Thoracic aorta (tissue), 2 donors: ENCODE results near the gene UBE4A. TPM values are rescaled to one million over a fixed set of nuclear protein-coding genes. Genes with fewer than 3 reads are reported as not detected.

Experiments
- ATAC-seq: fragments of 150-250 bp; one replicate; pipeline ENCODE4 v1.8.0; 2017; ENCODE audit warnings: low read depth; ENCODE audit not compliant: insufficient number of reproducible peaks, low FRiP score
- DNase-seq: peaks from one replicate; pipeline ENCODE4 v3.0.0-alpha.2; 2020; ENCODE audit warnings: low spot score
- H3K27ac ChIP-seq, 2 donors: fragments of 200-600 bp; sonication (generic); 1 replicate in 1 of 2; 2 replicates in 1 of 2; pipeline ENCODE4 v1.5.1; 2016; ENCODE audit warnings: mild to moderate bottlenecking in 2 of 2, moderate library complexity in 2 of 2
- H3K27me3 ChIP-seq: fragments of 200-600 bp; sonication (generic); replicated peaks from 2 replicates; pipeline ENCODE4 v1.6.0; 2016; ENCODE audit warnings: mild to moderate bottlenecking; ENCODE audit not compliant: insufficient read depth
- H3K36me3 ChIP-seq: fragments of 200-600 bp; sonication (generic); one replicate; pipeline ENCODE4 v1.5.1; 2016
- H3K4me1 ChIP-seq, 2 donors: fragments of 200-600 bp; sonication (generic); 1 replicate in 1 of 2; 2 replicates in 1 of 2; pipeline versions ENCODE4 v1.5.1 to v1.6.0; 2016; ENCODE audit warnings: low read depth in 2 of 2, mild to moderate bottlenecking in 1 of 2; ENCODE audit not compliant: control insufficient read depth in 1 of 2
- H3K4me3 ChIP-seq: fragments of 200-600 bp; sonication (generic); 2 replicates; pipeline ENCODE4 v1.5.1; 2016; ENCODE audit warnings: mild to moderate bottlenecking
- H3K9me3 ChIP-seq: fragments of 200-600 bp; sonication (generic); 2 replicates; pipeline ENCODE4 v1.5.1; 2016
- total RNA-seq, 2 donors: library from RNA; depleted of rRNA; stranded (reverse); fragments of >200 nt; gene quantifications; one replicate each; pipeline versions ENCODE4 v1.1.0 to v1.2.3, GENCODE V29; 2016
- TF ChIP-seq, protein P1 (sequence below): fragments of 200-600 bp; sonication (generic); IDR thresholded peaks from one replicate; pipeline ENCODE4 v1.5.1; 2019; ENCODE audit warnings: antibody characterized with exemption

The UBE4A gene
- total RNA-seq, 2 donors from 2014 or later: 37.1 to 49.0 TPM

DNA sequence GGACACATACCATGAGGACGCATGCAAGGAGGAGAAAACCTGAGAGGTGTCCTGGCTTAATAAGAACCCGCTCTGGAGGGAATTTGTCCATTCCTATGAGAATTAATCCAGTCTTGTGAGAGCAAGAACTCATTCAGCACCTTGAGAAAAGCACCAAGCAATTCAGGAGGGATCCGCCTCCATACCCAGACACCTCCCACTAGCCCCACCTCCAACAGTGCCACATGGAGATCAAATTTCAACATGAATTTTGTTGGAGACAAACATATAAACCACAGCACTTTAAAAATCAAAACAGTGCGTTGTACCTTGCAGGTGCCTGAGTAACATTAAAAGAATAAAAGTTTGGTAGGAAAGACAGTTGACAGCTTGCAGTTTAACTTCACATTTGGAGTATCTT is 11.4 kb downstream of the UBE4A start:
- DNase-seq (no peak), ATAC-seq (no peak)
- Histone ChIP-seq H3K27me3 (no peaks in the 10 kb centered on the region), H3K4me1 (no peaks in the 10 kb centered on the region), H3K27ac (no peak overlapping the region), H3K4me3 (no peak overlapping the region), H3K9me3 (no peaks in the 10 kb centered on the region), H3K36me3 (peaks cover 79% of the 10 kb centered on the region)
- TF ChIP-seq, protein P1, sequence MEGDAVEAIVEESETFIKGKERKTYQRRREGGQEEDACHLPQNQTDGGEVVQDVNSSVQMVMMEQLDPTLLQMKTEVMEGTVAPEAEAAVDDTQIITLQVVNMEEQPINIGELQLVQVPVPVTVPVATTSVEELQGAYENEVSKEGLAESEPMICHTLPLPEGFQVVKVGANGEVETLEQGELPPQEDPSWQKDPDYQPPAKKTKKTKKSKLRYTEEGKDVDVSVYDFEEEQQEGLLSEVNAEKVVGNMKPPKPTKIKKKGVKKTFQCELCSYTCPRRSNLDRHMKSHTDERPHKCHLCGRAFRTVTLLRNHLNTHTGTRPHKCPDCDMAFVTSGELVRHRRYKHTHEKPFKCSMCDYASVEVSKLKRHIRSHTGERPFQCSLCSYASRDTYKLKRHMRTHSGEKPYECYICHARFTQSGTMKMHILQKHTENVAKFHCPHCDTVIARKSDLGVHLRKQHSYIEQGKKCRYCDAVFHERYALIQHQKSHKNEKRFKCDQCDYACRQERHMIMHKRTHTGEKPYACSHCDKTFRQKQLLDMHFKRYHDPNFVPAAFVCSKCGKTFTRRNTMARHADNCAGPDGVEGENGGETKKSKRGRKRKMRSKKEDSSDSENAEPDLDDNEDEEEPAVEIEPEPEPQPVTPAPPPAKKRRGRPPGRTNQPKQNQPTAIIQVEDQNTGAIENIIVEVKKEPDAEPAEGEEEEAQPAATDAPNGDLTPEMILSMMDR: no peak

DNA sequence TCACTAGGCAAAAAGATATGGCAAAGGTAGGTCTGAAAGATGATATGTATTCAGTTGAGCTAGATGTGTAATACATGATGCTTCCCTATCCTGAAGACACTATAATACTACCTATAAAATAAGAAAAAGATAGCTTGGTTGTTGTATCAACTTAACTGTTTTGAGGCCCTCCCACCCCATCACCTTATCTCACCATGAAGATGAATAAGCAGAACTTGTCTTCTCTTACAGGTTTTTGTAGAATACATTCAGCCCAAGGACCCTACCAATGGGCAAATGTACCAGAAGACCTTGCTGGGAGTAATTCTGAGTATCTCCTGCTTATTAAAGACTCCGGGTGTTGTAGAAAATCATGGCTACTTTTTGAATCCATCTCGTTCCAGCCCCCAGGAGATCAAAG is 13.9 kb downstream of the UBE4A start:
- DNase-seq (no peak), ATAC-seq (no peak)
- no peaks in the 10 kb centered on the region for H3K9me3 ChIP-seq
- no peaks in the 10 kb centered on the region for H3K27me3 ChIP-seq
- H3K4me3 ChIP-seq: no peak overlapping the region
- TF ChIP-seq, protein P1: no peak
- H3K27ac ChIP-seq: no peak overlapping the region
- H3K4me1 ChIP-seq: no peaks in the 10 kb centered on the region
- peaks cover 87% of the 10 kb centered on the region for H3K36me3 ChIP-seq

DNA sequence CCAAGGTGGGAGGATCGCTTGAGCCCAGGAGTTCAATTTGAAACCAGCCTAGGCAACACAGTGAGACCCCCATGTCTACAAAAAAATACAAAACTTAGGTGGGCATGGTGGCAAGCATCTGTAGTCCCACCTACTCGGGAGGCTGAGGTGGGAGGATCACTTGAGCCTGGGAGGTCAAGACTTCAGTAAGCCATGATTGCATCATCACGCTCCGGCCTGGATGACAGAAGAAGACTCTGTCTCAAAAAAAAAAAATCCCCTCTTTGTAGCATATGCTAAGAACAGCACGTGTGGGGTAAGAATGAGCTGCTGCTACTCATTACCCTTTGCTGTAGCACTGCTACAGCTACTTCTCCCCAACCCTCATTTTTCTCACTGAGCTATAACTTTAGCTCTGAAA is 14.5 kb downstream of the UBE4A start:
- H3K4me1 ChIP-seq: no peaks in the 10 kb centered on the region
- H3K27me3 ChIP-seq: no peaks in the 10 kb centered on the region
- H3K27ac ChIP-seq: no peak overlapping the region
- DNase-seq: no peak
- no peak for ATAC-seq
- no peak overlapping the region for H3K4me3 ChIP-seq
- peaks cover 87% of the 10 kb centered on the region for H3K36me3 ChIP-seq
- no peaks in the 10 kb centered on the region for H3K9me3 ChIP-seq
- TF ChIP-seq, protein P1: no peak

DNA sequence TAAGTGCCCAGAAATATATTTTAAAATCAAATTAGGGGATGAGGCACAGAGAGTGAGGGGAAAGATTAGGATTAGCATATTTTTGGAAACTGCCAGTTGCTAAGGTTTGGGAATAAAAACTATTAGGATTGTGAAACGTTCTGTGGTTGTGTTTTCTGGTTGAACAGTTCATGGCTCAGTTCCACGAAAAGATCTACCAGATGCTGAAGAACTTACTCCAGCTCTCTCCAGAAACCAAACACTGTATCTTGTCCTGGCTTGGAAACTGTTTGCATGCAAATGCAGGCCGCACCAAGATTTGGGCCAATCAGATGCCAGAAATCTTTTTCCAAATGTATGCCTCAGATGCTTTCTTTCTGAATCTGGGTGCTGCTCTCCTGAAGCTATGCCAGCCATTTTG is 15.3 kb downstream of the UBE4A start:
- Histone ChIP-seq H3K4me3 (no peak overlapping the region), H3K4me1 (no peaks in the 10 kb centered on the region), H3K27me3 (no peaks in the 10 kb centered on the region), H3K9me3 (no peaks in the 10 kb centered on the region), H3K27ac (no peak overlapping the region), H3K36me3 (peaks cover 87% of the 10 kb centered on the region)
- no peak for ATAC-seq
- no peak for DNase-seq
- TF ChIP-seq, protein P1: no peak

DNA sequence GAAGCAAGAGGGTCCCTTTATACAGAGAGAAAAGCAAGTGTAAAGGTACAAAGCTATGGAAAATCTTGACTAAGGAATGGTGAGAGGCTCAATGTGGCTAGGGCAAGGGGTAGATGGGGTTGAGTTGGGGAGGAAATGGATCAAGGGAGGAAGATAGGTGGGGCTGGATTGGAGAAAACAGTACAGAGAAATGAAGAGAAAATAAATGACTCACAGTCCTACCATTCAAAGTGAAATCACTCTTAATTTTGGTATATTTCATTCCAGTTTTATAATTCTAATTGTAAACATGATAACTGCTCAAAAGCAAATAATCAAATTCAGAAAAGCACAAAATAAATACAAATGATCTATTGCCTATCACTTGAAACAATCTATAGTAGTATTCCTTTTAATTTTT is 16.6 kb downstream of the UBE4A start:
- no peak overlapping the region for H3K4me3 ChIP-seq
- no peaks in the 10 kb centered on the region for H3K4me1 ChIP-seq
- TF ChIP-seq, protein P1: no peak
- DNase-seq (no peak), ATAC-seq (no peak)
- H3K36me3 ChIP-seq: peaks cover 83% of the 10 kb centered on the region
- no peak overlapping the region for H3K27ac ChIP-seq
- no peaks in the 10 kb centered on the region for H3K9me3 ChIP-seq
- H3K27me3 ChIP-seq: no peaks in the 10 kb centered on the region
